ENCODE measurements around the gene UACA. TPM values are rescaled to one million over a fixed set of nuclear protein-coding genes. Genes with fewer than 3 reads are reported as not detected.

UACA gene
- total and polyA plus RNA-seq, 2 donors (not counting 3 experiments of a cell fraction or from before 2014, with no cell fraction given) = 167 to 292 TPM

- no peaks in the 10 kb centered on the region for H3K9me3 ChIP-seq (replicated peaks; ENCODE audit: control insufficient read depth, insufficient read depth, low read length)
- intact Hi-C loops (cut with micrococcal nuclease) = loop anchor here (10.0 kb wide), 2 partner anchors 587 to 667 kb away; no protein-coding TSS in a partner anchor
- FAIRE-seq (no peak), DNase-seq (ENCODE audit: low read depth, low spot score) (no peak)
- no peak overlapping the region for H2AFZ ChIP-seq (ENCODE audit: low read depth, low read length)
- dilution Hi-C loops (cut with MboI; ENCODE audit: extremely low pct_ligation_motif_present, low sequenced_read_pairs) = no loop called here
- H3K4me2 ChIP-seq (ENCODE audit: insufficient read depth, low read length) = no peak overlapping the region
- no peaks in the 10 kb centered on the region for H3K9me1 ChIP-seq (replicated peaks; ENCODE audit: control insufficient read depth, extremely low read depth, insufficient read depth, low read length)
- POLR2A ChIA-PET = no interaction called here
- peaks cover 69% of the 10 kb centered on the region for H3K79me2 ChIP-seq (ENCODE audit: control insufficient read depth, insufficient read depth, low read length)
- H4K20me1 ChIP-seq (replicated peaks; ENCODE audit: control insufficient read depth, extremely low read depth, insufficient read depth, low read length) = no peaks in the 10 kb centered on the region
- TF ChIP-seq EZH2 (IDR thresholded peaks at IDR 0.05; ENCODE audit: borderline replicate concordance, low read depth, low read length, severe bottlenecking) (no peak), JUN (IDR thresholded peaks at IDR 0.05; ENCODE audit: borderline replicate concordance, insufficient read depth, insufficient read length, low read depth) (no peak)
- TF ChIP-seq, protein P1, sequence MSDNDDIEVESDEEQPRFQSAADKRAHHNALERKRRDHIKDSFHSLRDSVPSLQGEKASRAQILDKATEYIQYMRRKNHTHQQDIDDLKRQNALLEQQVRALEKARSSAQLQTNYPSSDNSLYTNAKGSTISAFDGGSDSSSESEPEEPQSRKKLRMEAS (IDR thresholded peaks at IDR 0.05; ENCODE audit: insufficient read depth, insufficient read length) = no peak
- no peak overlapping the region for H3K27ac ChIP-seq (ENCODE audit: insufficient read depth, low read depth, low read length)
- no peaks in the 10 kb centered on the region for H3K36me3 ChIP-seq (ENCODE audit: control insufficient read depth in 2 of 2, extremely low read depth in 1 of 2, insufficient read depth in 2 of 2, low read length in 2 of 2)
- H3K4me3 ChIP-seq (replicated peaks in 1 of 3; ENCODE audit: insufficient read depth in 1 of 3, low read depth in 1 of 3, low read length in 3 of 3) = no peak overlapping the region
- H3K9ac ChIP-seq (replicated peaks; ENCODE audit: extremely low read depth, insufficient read depth, low read length) = no peak overlapping the region
- H3K27me3 ChIP-seq (ENCODE audit: control insufficient read depth in 2 of 2, insufficient read depth in 2 of 2, low read length in 2 of 2) = no peaks in the 10 kb centered on the region
- H3K4me1 ChIP-seq (ENCODE audit: control insufficient read depth, extremely low read depth, insufficient read depth, low read length) = peaks cover 46% of the 10 kb centered on the region
- CTCF ChIA-PET = interaction anchor here (1.0 to 1.3 kb wide), 4 partner anchors 15 to 104 kb away, joined by 3 to 5 read pairs (median 3); no protein-coding TSS in a partner anchor
- no TSS peak for BruUV-seq (replicated peaks)
These were observed 55.6 kb downstream of the UACA start for GRCh38 chr15:70707686-70708300.

DNA sequence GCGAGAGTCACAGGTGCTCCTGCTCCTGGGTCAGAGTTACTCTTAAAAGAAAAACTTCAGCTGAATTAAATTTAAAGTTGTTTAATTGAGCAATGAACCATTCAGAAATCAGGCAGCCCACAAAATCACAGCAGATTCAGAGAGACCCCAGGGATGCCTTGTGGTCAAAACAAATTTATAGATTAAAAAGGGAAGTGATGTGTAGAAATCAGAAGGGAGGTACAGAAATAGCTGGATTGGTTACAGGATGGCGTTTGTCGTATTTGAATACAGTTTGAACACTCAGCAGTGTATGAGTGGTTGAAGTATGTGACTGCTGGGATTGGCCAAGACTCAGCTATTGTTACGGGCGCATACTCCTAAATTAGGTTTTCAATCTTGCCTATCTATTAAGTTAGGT is 58.6 kb downstream of the UACA start:
- CTCF ChIA-PET = interaction anchor here (1.9 to 4.7 kb wide), 3 partner anchors 10 to 107 kb away, joined by 6 to 73 read pairs (median 8); no protein-coding TSS in a partner anchor

More for the DNA sequence above, 58.6 kb downstream of the UACA start:
- peaks cover 60% of the 10 kb centered on the region for H3K79me2 ChIP-seq (ENCODE audit: control insufficient read depth, insufficient read depth, low read length)
- dilution Hi-C loops (cut with MboI; ENCODE audit: extremely low pct_ligation_motif_present, low sequenced_read_pairs) (no loop called here), intact Hi-C loops (cut with micrococcal nuclease) (loop anchor here (5.0 to 10.0 kb wide), 3 partner anchors 108 to 670 kb away; no protein-coding TSS in a partner anchor)
- H3K27me3 ChIP-seq (ENCODE audit: control insufficient read depth in 2 of 2, insufficient read depth in 2 of 2, low read length in 2 of 2) = no peaks in the 10 kb centered on the region
- H3K9me1 ChIP-seq (replicated peaks; ENCODE audit: control insufficient read depth, extremely low read depth, insufficient read depth, low read length) = no peaks in the 10 kb centered on the region
- no peak overlapping the region for H3K4me2 ChIP-seq (ENCODE audit: insufficient read depth, low read length)
- H3K4me1 ChIP-seq (ENCODE audit: control insufficient read depth, extremely low read depth, insufficient read depth, low read length) = peaks cover 43% of the 10 kb centered on the region
- H3K36me3 ChIP-seq (ENCODE audit: control insufficient read depth in 2 of 2, extremely low read depth in 1 of 2, insufficient read depth in 2 of 2, low read length in 2 of 2) = no peaks in the 10 kb centered on the region
- no peak for DNase-seq (ENCODE audit: low read depth, low spot score)
- no peak overlapping the region for H3K9ac ChIP-seq (replicated peaks; ENCODE audit: extremely low read depth, insufficient read depth, low read length)
- no peak overlapping the region for H3K4me3 ChIP-seq (replicated peaks in 1 of 3; ENCODE audit: insufficient read depth in 1 of 3, low read depth in 1 of 3, low read length in 3 of 3)
- TF ChIP-seq FOS (IDR thresholded peaks at IDR 0.05; ENCODE audit: borderline replicate concordance, insufficient read depth, low read length) (no peak), MYC (IDR thresholded peaks at IDR 0.05; ENCODE audit: low read depth, low read length) (no peak), GATA2 (IDR thresholded peaks at IDR 0.05; ENCODE audit: insufficient read depth, insufficient read length, low read depth, low read length) (no peak), JUN (IDR thresholded peaks at IDR 0.05; ENCODE audit: borderline replicate concordance, insufficient read depth, insufficient read length, low read depth) (no peak), CTCF (IDR thresholded peaks at IDR 0.05; ENCODE audit: extremely low read depth in 1 of 2, insufficient read depth in 1 of 2, low read depth in 1 of 2, low read length in 2 of 2) (no peak), EZH2 (IDR thresholded peaks at IDR 0.05; ENCODE audit: borderline replicate concordance, low read depth, low read length, severe bottlenecking) (no peak), POLR2A (IDR thresholded peaks at IDR 0.05; ENCODE audit: low read depth, low read length) (no peak), POLR2AphosphoS5 (IDR thresholded peaks at IDR 0.05; ENCODE audit: insufficient read depth, low read depth, low read length) (no peak)
- TF ChIP-seq, protein P1 (IDR thresholded peaks at IDR 0.05; ENCODE audit: insufficient read depth, insufficient read length) = no peak
- H3K9me3 ChIP-seq (replicated peaks; ENCODE audit: control insufficient read depth, insufficient read depth, low read length) = no peaks in the 10 kb centered on the region
- no peaks in the 10 kb centered on the region for H4K20me1 ChIP-seq (replicated peaks; ENCODE audit: control insufficient read depth, extremely low read depth, insufficient read depth, low read length)
- no peak overlapping the region for H2AFZ ChIP-seq (ENCODE audit: low read depth, low read length)
- POLR2A ChIA-PET = no interaction called here
- BruUV-seq (replicated peaks) = no TSS peak
- FAIRE-seq = no peak
- no peak overlapping the region for H3K27ac ChIP-seq (ENCODE audit: insufficient read depth, low read depth, low read length)
